MM.1S (cell line): ENCODE results near the gene LMOD3.

Experiments used
- DNase-seq: peaks from one replicate; pipeline ENCODE4 v3.0.0-alpha.2; 2015
- H2AFZ ChIP-seq: fragments of 300-600 bp; sonication (generic); 2 replicates; pipeline ENCODE4 v1.6.0; 2016; ENCODE audit warnings: antibody characterized with exemption, low read length
- H3F3A ChIP-seq: fragments of 300-600 bp; sonication (generic); 2 replicates; pipeline ENCODE4 v1.6.1; 2016; ENCODE audit warnings: mild to moderate bottlenecking, antibody characterized with exemption, low read length, moderate library complexity, mixed read lengths; ENCODE audit not compliant: insufficient read depth
- H3K27ac ChIP-seq: fragments of 300-600 bp; sonication (generic); 2 replicates; pipeline ENCODE4 v1.5.1; 2016; ENCODE audit warnings: mild to moderate bottlenecking, low read length
- H3K27me3 ChIP-seq: fragments of 300-600 bp; sonication (generic); replicated peaks from 2 replicates; pipeline ENCODE4 v1.6.0; 2016; ENCODE audit warnings: low read length; ENCODE audit not compliant: insufficient read depth
- H3K36me3 ChIP-seq: fragments of 300-600 bp; sonication (generic); replicated peaks from 2 replicates; pipeline ENCODE4 v1.6.1; 2016; ENCODE audit warnings: mild to moderate bottlenecking, low read length, mixed read lengths; ENCODE audit not compliant: insufficient read depth
- H3K4me1 ChIP-seq: fragments of 300-600 bp; sonication (generic); 2 replicates; pipeline ENCODE4 v1.6.1; 2016; ENCODE audit warnings: low read length, mixed read lengths
- H3K4me2 ChIP-seq: fragments of 300-600 bp; sonication (generic); 2 replicates; pipeline ENCODE4 v1.6.0; 2016; ENCODE audit warnings: low read depth, low read length
- H3K4me3 ChIP-seq: fragments of 300-600 bp; sonication (generic); 2 replicates; pipeline ENCODE4 v1.5.1; 2016; ENCODE audit warnings: low read length, mixed read lengths
- H3K79me2 ChIP-seq: fragments of 300-600 bp; sonication (generic); 2 replicates; pipeline ENCODE4 v1.6.1; 2016; ENCODE audit warnings: mixed run types, low read length, mixed read lengths
- H3K9ac ChIP-seq: fragments of 300-600 bp; sonication (generic); 2 replicates; pipeline ENCODE4 v1.6.1; 2016; ENCODE audit warnings: low read length, mixed read lengths
- H3K9me2 ChIP-seq: fragments of 300-600 bp; sonication (generic); replicated peaks from 2 replicates; pipeline ENCODE4 v1.6.1; 2016; ENCODE audit warnings: mild to moderate bottlenecking, low read length, mixed read lengths; ENCODE audit not compliant: insufficient read depth
- H3K9me3 ChIP-seq: fragments of 300-600 bp; sonication (generic); replicated peaks from 2 replicates; pipeline ENCODE4 v1.6.1; 2016; ENCODE audit warnings: mild to moderate bottlenecking, low read length, mixed read lengths; ENCODE audit not compliant: insufficient read depth
- H4K20me1 ChIP-seq: fragments of 300-600 bp; sonication (generic); 2 replicates; pipeline ENCODE4 v1.6.1; 2016; ENCODE audit warnings: mild to moderate bottlenecking, low read length, moderate library complexity, mixed read lengths; ENCODE audit not compliant: insufficient read depth
- EZH2 ChIP-seq: fragments of 300-600 bp; sonication (generic); optimal IDR thresholded peaks from 2 replicates; pipeline ENCODE3; 2017; ENCODE audit warnings: low read depth, mild to moderate bottlenecking, antibody characterized with exemption, low read length, mixed read lengths
- EZH2phosphoT487 ChIP-seq: fragments of 300-600 bp; sonication (generic); IDR thresholded peaks from 2 replicates; pipeline ENCODE4 v1.6.1; 2018; ENCODE audit warnings: antibody characterized with exemption, low read length
- TF ChIP-seq, protein P1 (sequence below): fragments of 300-600 bp; sonication (generic); IDR thresholded peaks from 2 replicates; pipeline ENCODE4 v1.5.1; 2016; ENCODE audit warnings: antibody characterized with exemption, low read length, mixed read lengths

LMOD3 gene

DNA sequence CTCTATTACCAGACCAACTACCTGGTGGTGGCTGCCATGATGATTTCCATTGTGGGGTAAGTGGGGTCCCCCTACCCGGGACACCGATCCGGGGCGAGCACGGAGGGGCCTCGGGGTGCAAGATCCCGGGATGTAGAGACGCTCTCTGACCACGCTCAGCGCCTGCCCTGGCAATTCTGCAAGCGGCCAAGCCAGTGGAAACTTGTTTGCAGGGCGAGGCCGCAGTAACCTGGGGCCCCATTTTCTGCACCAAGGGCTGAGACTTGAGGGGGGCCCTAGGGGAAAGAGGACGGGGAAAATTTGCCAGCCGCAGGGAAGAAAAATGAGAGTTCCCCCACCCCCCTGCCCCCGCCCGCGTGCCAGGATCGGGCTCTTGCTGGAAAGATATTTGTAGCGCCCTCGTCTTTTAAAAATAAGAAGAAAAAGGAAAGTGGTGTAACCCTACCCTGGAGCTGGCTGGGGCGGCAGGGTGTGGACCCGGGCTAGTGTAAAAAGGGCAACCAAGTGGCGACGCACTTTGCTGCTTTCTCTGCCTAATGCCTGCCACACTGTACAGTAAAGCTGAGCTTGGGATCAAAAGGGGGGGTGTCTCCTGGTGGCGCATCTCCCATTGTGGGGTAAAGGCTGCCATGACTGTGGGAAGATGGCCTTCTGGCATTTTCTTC, 37.1 kb downstream of the LMOD3 start:
- Histone ChIP-seq H3K9ac (peak overlapping the region; percentile 81), H2AFZ (peak overlapping the region; percentile 44), H3K4me3 (peak overlapping the region; percentile 93), H3F3A (peaks cover 85% of the 10 kb centered on the region), H3K4me2 (peak overlapping the region; percentile 89), H3K9me3 (no peaks in the 10 kb centered on the region), H3K9me2 (no peaks in the 10 kb centered on the region), H3K4me1 (peaks cover 58% of the 10 kb centered on the region), H4K20me1 (no peaks in the 10 kb centered on the region), H3K27me3 (no peaks in the 10 kb centered on the region), H3K27ac (peak overlapping the region; percentile 91), H3K79me2 (peaks cover 68% of the 10 kb centered on the region), H3K36me3 (no peaks in the 10 kb centered on the region)
- DNase-seq, result peak; percentile 34
- TF ChIP-seq, protein P1, sequence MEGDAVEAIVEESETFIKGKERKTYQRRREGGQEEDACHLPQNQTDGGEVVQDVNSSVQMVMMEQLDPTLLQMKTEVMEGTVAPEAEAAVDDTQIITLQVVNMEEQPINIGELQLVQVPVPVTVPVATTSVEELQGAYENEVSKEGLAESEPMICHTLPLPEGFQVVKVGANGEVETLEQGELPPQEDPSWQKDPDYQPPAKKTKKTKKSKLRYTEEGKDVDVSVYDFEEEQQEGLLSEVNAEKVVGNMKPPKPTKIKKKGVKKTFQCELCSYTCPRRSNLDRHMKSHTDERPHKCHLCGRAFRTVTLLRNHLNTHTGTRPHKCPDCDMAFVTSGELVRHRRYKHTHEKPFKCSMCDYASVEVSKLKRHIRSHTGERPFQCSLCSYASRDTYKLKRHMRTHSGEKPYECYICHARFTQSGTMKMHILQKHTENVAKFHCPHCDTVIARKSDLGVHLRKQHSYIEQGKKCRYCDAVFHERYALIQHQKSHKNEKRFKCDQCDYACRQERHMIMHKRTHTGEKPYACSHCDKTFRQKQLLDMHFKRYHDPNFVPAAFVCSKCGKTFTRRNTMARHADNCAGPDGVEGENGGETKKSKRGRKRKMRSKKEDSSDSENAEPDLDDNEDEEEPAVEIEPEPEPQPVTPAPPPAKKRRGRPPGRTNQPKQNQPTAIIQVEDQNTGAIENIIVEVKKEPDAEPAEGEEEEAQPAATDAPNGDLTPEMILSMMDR, result no peak
- TF ChIP-seq EZH2phosphoT487 (no peak), EZH2 (no peak)

DNA sequence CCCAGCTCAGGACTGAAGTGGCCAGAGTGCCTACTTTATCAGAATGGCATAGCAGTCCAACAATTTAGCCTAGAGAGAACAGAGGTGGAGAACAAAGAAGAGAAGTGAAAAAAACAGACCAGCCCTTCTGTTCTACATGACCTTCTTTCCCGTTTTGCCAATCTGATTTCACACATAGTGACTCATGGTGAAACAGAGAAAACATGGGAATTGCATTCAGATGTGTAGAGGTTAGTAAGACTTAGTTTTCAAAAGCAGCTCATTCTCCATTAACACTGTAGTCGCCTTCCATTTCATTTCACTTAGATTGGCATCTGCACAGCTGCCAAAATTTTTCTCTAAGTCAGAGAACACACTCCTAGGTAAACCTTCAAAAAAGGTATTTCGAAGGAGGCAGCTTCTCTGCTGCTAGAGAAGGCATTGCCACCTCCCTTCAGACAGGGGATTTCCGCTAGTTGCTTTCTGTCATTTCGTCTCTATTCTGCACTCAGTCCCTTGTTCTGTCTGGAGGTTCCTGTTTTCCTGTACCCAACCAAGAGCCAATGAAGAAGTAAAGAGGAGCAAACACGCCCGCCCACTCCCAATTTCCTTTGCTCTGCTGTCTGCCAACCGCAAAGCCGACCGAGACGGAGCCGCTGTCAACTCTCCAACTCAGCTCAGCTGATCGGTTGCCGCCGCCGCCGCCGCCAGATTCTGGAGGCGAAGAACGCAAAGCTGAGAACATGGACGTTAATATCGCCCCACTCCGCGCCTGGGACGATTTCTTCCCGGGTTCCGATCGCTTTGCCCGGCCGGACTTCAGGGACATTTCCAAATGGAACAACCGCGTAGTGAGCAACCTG, 37.8 kb downstream of the LMOD3 start, which contains the start of gene ARL6IP5:
Gene ARL6IP5 (plus strand): TSS at position 612 of the 842 bp plus-strand sequence. CDS start 111 bp downstream, at position 723.
- peaks cover 50% of the 10 kb centered on the region for H3K4me1 ChIP-seq
- H3K27me3 ChIP-seq, result no peaks in the 10 kb centered on the region
- H3K4me3 ChIP-seq, result peak within 1 kb of the TSS; percentile 93
- H3K9me3 ChIP-seq, result no peaks in the 10 kb centered on the region
- TF ChIP-seq EZH2phosphoT487 (no peak), EZH2 (no peak)
- TF ChIP-seq, protein P1, result no peak
- peak within 1 kb of the TSS; percentile 91 for H3K27ac ChIP-seq
- peak within 1 kb of the TSS; percentile 81 for H3K9ac ChIP-seq
- peak within 1 kb of the TSS; percentile 92 for H3K4me2 ChIP-seq
- H3F3A ChIP-seq, result peaks cover 78% of the 10 kb centered on the region
- H2AFZ ChIP-seq, result peak within 1 kb of the TSS; percentile 44
- H3K36me3 ChIP-seq, result no peaks in the 10 kb centered on the region
- DNase-seq, result peak; percentile 96
- peaks cover 66% of the 10 kb centered on the region for H3K79me2 ChIP-seq
- H3K9me2 ChIP-seq, result no peaks in the 10 kb centered on the region
- H4K20me1 ChIP-seq, result no peaks in the 10 kb centered on the region

DNA sequence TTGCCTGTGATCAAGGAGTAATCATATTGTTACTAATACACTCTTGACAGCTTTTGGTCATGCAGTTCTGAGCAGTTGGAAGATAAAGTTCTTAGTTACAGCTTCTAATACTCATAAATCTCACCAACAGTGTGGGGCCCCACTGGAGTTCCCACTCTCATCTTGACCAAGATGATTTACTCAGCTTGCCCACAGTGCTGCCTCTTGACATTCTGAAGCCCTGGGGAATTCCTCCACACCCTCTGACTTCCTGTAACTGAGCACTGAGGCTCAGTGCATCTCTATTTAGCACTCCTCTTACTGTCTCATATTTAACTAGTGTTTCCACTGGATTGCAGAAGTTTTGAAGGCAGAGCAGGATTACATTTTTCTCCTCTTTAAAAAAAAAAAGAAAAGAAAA, 39.6 kb downstream of the LMOD3 start:
- Histone ChIP-seq H3K27ac (peak overlapping the region; percentile 91), H3K9me2 (no peaks in the 10 kb centered on the region), H3K4me1 (peaks cover 45% of the 10 kb centered on the region), H3K36me3 (no peaks in the 10 kb centered on the region), H3K79me2 (peaks cover 66% of the 10 kb centered on the region), H3K27me3 (no peaks in the 10 kb centered on the region), H3K9ac (peak overlapping the region; percentile 81; the same call in 1 of the 2 replicates), H3K9me3 (no peaks in the 10 kb centered on the region), H2AFZ (no peak overlapping the region), H4K20me1 (no peaks in the 10 kb centered on the region), H3F3A (peaks cover 66% of the 10 kb centered on the region), H3K4me2 (peak overlapping the region; percentile 92), H3K4me3 (peak overlapping the region; percentile 93)
- DNase-seq, result peak; percentile 77
- TF ChIP-seq EZH2phosphoT487, result no peak
- TF ChIP-seq, protein P1, result no peak
- no peak for TF ChIP-seq EZH2
